CD14-positive monocyte (primary cell): Measurements from ENCODE around the gene WDR86. TPM values are rescaled to one million over a fixed set of nuclear protein-coding genes. Genes with fewer than 3 reads are reported as not detected.
A peak's percentile ranks its signal among the peaks of the same experiment; 100 is the strongest.

Experiments
- DNase-seq, 3 donors: peaks; one replicate each; pipeline ENCODE4 v3.0.0-alpha.2; 2011 to 2022
- H2AFZ ChIP-seq: 2 replicates; pipeline ENCODE4 v1.6.0; 2012; ENCODE audit warnings: mild to moderate bottlenecking, low read depth, low read length, inconsistent platforms; ENCODE audit not compliant: insufficient read depth, poor library complexity, severe bottlenecking
- H3K27ac ChIP-seq, 2 donors: 1 replicate in 1 of 2; 2 replicates in 1 of 2; pipeline ENCODE4 v1.5.1; 2012 to 2013; ENCODE audit warnings: low read length in 2 of 2, control low read depth in 1 of 2, inconsistent platforms in 1 of 2, low read depth in 1 of 2, mild to moderate bottlenecking in 1 of 2
- H3K27me3 ChIP-seq, 2 donors: one replicate each; pipeline versions ENCODE4 v1.6.0 to v1.6.1; 2011 to 2013; ENCODE audit warnings: low read length in 2 of 2; ENCODE audit not compliant: control insufficient read depth in 2 of 2, insufficient read depth in 2 of 2
- H3K36me3 ChIP-seq, 2 donors: replicated peaks in 1 of 2; 1 replicate in 1 of 2; 2 replicates in 1 of 2; pipeline versions ENCODE4 v1.5.1 to v1.6.1; 2012 to 2013; ENCODE audit warnings: low read length in 2 of 2, control low read depth in 1 of 2, inconsistent platforms in 1 of 2, mild to moderate bottlenecking in 1 of 2; ENCODE audit not compliant: insufficient read depth in 2 of 2, control insufficient read depth in 1 of 2
- H3K4me1 ChIP-seq, 2 donors: 1 replicate in 1 of 2; 2 replicates in 1 of 2; pipeline versions ENCODE4 v1.5.1 to v1.6.1; 2012 to 2013; ENCODE audit warnings: low read length in 2 of 2, control low read depth in 1 of 2, inconsistent platforms in 1 of 2, mild to moderate bottlenecking in 1 of 2, moderate library complexity in 1 of 2; ENCODE audit not compliant: insufficient read depth in 2 of 2, control insufficient read depth in 1 of 2
- H3K4me2 ChIP-seq: replicated peaks from 2 replicates; pipeline ENCODE3; 2012; ENCODE audit warnings: low read length, moderate library complexity, mild to moderate bottlenecking; ENCODE audit not compliant: poor library complexity, severe bottlenecking; ENCODE audit errors: extremely low read depth
- H3K4me3 ChIP-seq, 3 experiments: fragments of 200-600 bp in 1 of 3; sonication (generic) in 1 of 3; replicated peaks in 1 of 3; 1 replicate in 2 of 3; 2 replicates in 1 of 3; pipeline ENCODE4 v1.5.1; 2011 to 2013; ENCODE audit warnings: low read length in 3 of 3, mild to moderate bottlenecking in 3 of 3, control low read depth in 2 of 3, low read depth in 2 of 3, inconsistent platforms in 1 of 3, moderate library complexity in 1 of 3
- H3K79me2 ChIP-seq: 2 replicates; pipeline ENCODE4 v1.6.0; 2012; ENCODE audit warnings: mild to moderate bottlenecking, control low read depth, inconsistent platforms, low read length, moderate library complexity; ENCODE audit not compliant: insufficient read depth
- H3K9ac ChIP-seq: 2 replicates; pipeline ENCODE4 v1.6.0; 2017; ENCODE audit warnings: low read length, mild to moderate bottlenecking; ENCODE audit not compliant: insufficient read depth, poor library complexity, severe bottlenecking
- H3K9me3 ChIP-seq, 2 donors: replicated peaks in 1 of 2; 1 replicate in 1 of 2; 2 replicates in 1 of 2; pipeline versions ENCODE4 v1.5.1 to v1.6.1; 2012 to 2013; ENCODE audit warnings: low read length in 2 of 2, control low read depth in 1 of 2; ENCODE audit not compliant: control insufficient read depth in 1 of 2, insufficient read depth in 1 of 2
- H4K20me1 ChIP-seq: 2 replicates; pipeline ENCODE4 v1.6.0; 2012; ENCODE audit warnings: mild to moderate bottlenecking, low read length, control low read depth, moderate library complexity; ENCODE audit not compliant: insufficient read depth
- H3K27ac Mint-ChIP-seq, 7 donors: one replicate each; pipeline ENCODE4 v1.8.0; 2020; ENCODE audit warnings: mild to moderate bottlenecking in 7 of 7, mixed read lengths in 7 of 7, moderate library complexity in 6 of 7, inconsistent platforms in 2 of 7
- H3K27me3 Mint-ChIP-seq, 3 donors: one replicate each; pipeline ENCODE4 v1.8.0; 2021 to 2022; ENCODE audit warnings: low read depth in 3 of 3, mild to moderate bottlenecking in 3 of 3, mixed read lengths in 3 of 3, moderate library complexity in 3 of 3, inconsistent platforms in 1 of 3
- H3K36me3 Mint-ChIP-seq, 2 donors: one replicate each; pipeline ENCODE4 v1.8.0; 2020; ENCODE audit warnings: mixed read lengths in 2 of 2, inconsistent platforms in 1 of 2, mild to moderate bottlenecking in 1 of 2
- H3K4me1 Mint-ChIP-seq: one replicate; pipeline ENCODE4 v1.8.0; 2020; ENCODE audit warnings: mild to moderate bottlenecking, mixed read lengths
- H3K4me3 Mint-ChIP-seq, 2 donors: one replicate each; pipeline ENCODE4 v1.8.0; 2020; ENCODE audit warnings: mild to moderate bottlenecking in 2 of 2, mixed read lengths in 2 of 2, moderate library complexity in 1 of 2
- H3K9me3 Mint-ChIP-seq, 7 donors: one replicate each; pipeline ENCODE4 v1.8.0; 2020 to 2022; ENCODE audit warnings: mixed read lengths in 7 of 7, mild to moderate bottlenecking in 6 of 7, moderate library complexity in 6 of 7, inconsistent platforms in 2 of 7
- WGBS: methylation state at CpG from one replicate; pipeline ENCODE4 v1.1.5; 2013; ENCODE audit warnings: missing lambda C conversion rate; ENCODE audit not compliant: insufficient coverage; 5-methylcytosine and 5-hydroxymethylcytosine counted together
- intact Hi-C, 2 donors: fragments of 100-400 bp; cut with micrococcal nuclease; formaldehyde crosslinking; loops; one replicate each; pipeline versions ENCODE4 v1.15.0 to v1.15.1; 2023
- polyA plus RNA-seq, 3 donors: library from polyadenylated mRNA; depleted of rRNA in 1 of 3; unstranded in 2 of 3; stranded (reverse) in 1 of 3; fragments of 300-500 nt in 2 of 3; fragments of >200 nt in 1 of 3; fragmentation: Illumina TruSeq in 2 of 3; gene quantifications; 1 replicate in 2 of 3; 2 replicates in 1 of 3; pipeline ENCODE4 v1.2.3, GENCODE V29; 2012 to 2021
- TF ChIP-seq, protein P1 (sequence below): fragments of 200-600 bp; IDR thresholded peaks from one replicate; pipeline ENCODE4 v1.8.0; 2022; ENCODE audit warnings: antibody characterized with exemption, mild to moderate bottlenecking

WDR86 gene
- polyA plus RNA-seq, 3 donors = 0.11 to 0.30 (median 0.24) TPM

DNA sequence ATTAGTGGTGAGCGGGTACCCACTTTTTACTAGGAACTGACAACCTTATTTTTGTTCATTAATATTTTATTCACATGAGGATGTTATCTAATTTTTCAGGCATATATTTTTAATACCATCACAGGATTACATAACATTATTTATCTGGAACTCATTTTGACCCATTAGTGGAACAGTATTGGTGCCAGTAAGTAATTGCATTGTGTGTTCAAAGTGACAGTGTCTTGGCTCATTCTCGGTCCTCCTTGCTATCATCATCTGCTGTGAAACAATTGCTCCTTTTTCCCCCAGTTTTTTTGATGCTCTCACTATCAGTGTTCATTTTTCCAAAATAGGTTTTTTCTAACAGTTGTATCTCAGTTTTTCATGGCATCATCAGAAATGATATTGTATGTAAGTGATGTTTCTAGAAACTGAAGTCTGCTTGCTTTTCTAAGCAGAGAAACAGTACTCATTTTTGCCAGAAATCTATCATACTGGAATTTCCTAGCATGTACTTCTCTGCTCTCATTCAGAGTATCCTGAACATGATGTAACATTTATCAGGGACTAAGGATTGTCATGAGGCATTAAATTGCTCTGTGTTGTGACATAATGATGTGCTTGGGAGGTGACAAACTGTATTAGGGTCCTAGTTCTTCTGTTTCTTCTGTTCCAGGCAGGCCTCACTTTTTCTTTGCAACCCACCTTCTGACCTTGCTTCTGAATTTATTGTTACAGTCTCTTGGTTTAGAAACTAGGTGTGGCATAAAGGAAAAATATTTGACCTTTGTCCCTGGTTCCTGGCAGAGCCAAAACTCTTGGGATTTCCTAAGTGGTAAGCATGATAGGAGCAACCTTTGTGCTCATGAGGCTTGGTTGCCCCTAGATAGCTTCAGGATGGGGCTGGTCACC is 64.0 kb downstream of the WDR86 start:
- H3K4me2 ChIP-seq = no peak overlapping the region
- peaks cover 35 to 46% of the 10 kb centered on the region in 2 donors for H3K36me3 Mint-ChIP-seq

DNA sequence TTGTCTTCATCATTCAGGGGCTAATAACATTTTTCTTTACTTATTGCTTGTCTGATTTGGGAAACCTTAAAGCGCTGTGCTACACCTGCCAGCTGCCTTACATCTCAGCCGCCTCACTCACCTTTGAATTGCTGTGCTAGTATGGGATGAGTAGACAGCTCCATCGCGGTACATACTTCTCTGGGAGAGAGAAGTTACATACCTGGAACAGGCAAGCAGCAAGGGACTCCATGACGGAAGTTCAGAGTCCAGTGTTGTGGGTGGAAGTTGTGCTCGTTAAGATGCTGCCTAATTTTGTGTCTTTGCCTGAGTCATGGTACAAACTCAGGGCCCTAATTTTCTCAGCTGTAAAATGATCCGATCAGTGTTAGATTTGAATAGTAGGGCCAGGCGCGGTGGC is 66.3 kb downstream of the WDR86 start:
- Mint-ChIP-seq H3K36me3 (peaks cover 29 to 33% of the 10 kb centered on the region in 2 donors), H3K9me3 (peaks cover 0 to 9% (median 0%) of the 10 kb centered on the region in 7 donors), H3K27ac (peak overlapping the region in 2 of 7 donors; percentile 41 to 83), H3K4me3 (no peak overlapping the region), H3K4me1 (peaks cover 32% of the 10 kb centered on the region), H3K27me3 (peaks cover 0 to 1% (median 0%) of the 10 kb centered on the region in 3 donors)
- Histone ChIP-seq H3K36me3 (peaks cover 29 to 31% of the 10 kb centered on the region in 2 donors), H4K20me1 (peaks cover 5% of the 10 kb centered on the region), H3K79me2 (peaks cover 19% of the 10 kb centered on the region), H3K9ac (no peak overlapping the region), H2AFZ (no peak overlapping the region), H3K27me3 (no peaks in the 10 kb centered on the region), H3K4me1 (peaks cover 33 to 40% of the 10 kb centered on the region in 2 donors), H3K4me3 (no peak overlapping the region), H3K9me3 (no peaks in the 10 kb centered on the region), H3K27ac (no peak overlapping the region), H3K4me2 (no peak overlapping the region)
- TF ChIP-seq, protein P1, sequence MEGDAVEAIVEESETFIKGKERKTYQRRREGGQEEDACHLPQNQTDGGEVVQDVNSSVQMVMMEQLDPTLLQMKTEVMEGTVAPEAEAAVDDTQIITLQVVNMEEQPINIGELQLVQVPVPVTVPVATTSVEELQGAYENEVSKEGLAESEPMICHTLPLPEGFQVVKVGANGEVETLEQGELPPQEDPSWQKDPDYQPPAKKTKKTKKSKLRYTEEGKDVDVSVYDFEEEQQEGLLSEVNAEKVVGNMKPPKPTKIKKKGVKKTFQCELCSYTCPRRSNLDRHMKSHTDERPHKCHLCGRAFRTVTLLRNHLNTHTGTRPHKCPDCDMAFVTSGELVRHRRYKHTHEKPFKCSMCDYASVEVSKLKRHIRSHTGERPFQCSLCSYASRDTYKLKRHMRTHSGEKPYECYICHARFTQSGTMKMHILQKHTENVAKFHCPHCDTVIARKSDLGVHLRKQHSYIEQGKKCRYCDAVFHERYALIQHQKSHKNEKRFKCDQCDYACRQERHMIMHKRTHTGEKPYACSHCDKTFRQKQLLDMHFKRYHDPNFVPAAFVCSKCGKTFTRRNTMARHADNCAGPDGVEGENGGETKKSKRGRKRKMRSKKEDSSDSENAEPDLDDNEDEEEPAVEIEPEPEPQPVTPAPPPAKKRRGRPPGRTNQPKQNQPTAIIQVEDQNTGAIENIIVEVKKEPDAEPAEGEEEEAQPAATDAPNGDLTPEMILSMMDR = no peak
- DNase-seq = no peak
- intact Hi-C loops = no loop called here
- WGBS = 100% methylated on average over 4 of the region's 9 CpGs

More for the DNA sequence above, 64.0 kb downstream of the WDR86 start:
- H3K27me3 Mint-ChIP-seq = peaks cover 0 to 2% (median 0%) of the 10 kb centered on the region in 3 donors
- peak overlapping the region in 1 of 7 donors; percentile 48 for H3K27ac Mint-ChIP-seq
- peaks cover 27 to 32% of the 10 kb centered on the region in 2 donors for H3K4me1 ChIP-seq
- H3K9me3 Mint-ChIP-seq = no peaks in the 10 kb centered on the region
- peaks cover 19% of the 10 kb centered on the region for H3K79me2 ChIP-seq
- TF ChIP-seq, protein P1 = no peak
- no CpG with 5 or more reads among the region's 2 CpGs for WGBS
- no peak overlapping the region for H2AFZ ChIP-seq
- peaks cover 8% of the 10 kb centered on the region for H4K20me1 ChIP-seq
- intact Hi-C loops = loop anchor here in 1 of 2 donors (5.0 kb wide), 1 partner anchor 119 kb away; the partner anchor contains the start of gene ABCF2
- no peak for DNase-seq
- no peak overlapping the region for H3K9ac ChIP-seq
- H3K27me3 ChIP-seq = no peaks in the 10 kb centered on the region
- no peak overlapping the region for H3K4me3 ChIP-seq
- peaks cover 29 to 41% of the 10 kb centered on the region in 2 donors for H3K36me3 ChIP-seq
- H3K4me1 Mint-ChIP-seq = peaks cover 25% of the 10 kb centered on the region
- no peaks in the 10 kb centered on the region for H3K9me3 ChIP-seq
- no peak overlapping the region for H3K4me3 Mint-ChIP-seq
- peak overlapping the region in 1 of 2 donors; percentile 40 for H3K27ac ChIP-seq
